Measurements from ENCODE around the gene ZNF714.

- no peak for TF ChIP-seq CTCF (conservative IDR thresholded peaks at IDR 0.05; ENCODE audit: low read depth, low read length)
- no peak for TF ChIP-seq EZH2phosphoT487 (IDR thresholded peaks at IDR 0.05; ENCODE audit: borderline replicate concordance, low read length)
Observed at GRCh38 chr19:21164541-21164940, 82.5 kb downstream of the ZNF714 start.

Data from PC-3 (cell line).